ENCODE measurements around the gene GKN1.

Gene GKN1

GRCh38 chr2:69011611-69012157 is 37.2 kb downstream of the GKN1 start:
- DNase-seq: no peak

GRCh38 chr2:69012310-69013141 is 38.1 kb downstream of the GKN1 start:
- DNase-seq: peak; percentile 34

- peak; percentile 33 for DNase-seq
These were observed 38.9 kb downstream of the GKN1 start, which contains the start of gene ANTXR1 for GRCh38 chr2:69013142-69013839. Gene ANTXR1 (plus strand): TSS chr2:69013179. CDS start chr2:69013500, 321 bp downstream.

GRCh38 chr2:69013840-69014821 is 39.7 kb downstream of the GKN1 start:
- no peak for DNase-seq

- DNase-seq: no peak
These were observed 42.6 kb downstream of the GKN1 start for GRCh38 chr2:69017080-69017479.

- DNase-seq: no peak
These were observed 43.4 kb downstream of the GKN1 start for GRCh38 chr2:69017835-69018234.

GRCh38 chr2:69018678-69019095 is 44.3 kb downstream of the GKN1 start:
- no peak for DNase-seq

- peak; percentile 25 for DNase-seq
These were observed 46.3 kb downstream of the GKN1 start for GRCh38 chr2:69020496-69021426.

- DNase-seq: no peak
These were observed 47.3 kb downstream of the GKN1 start for GRCh38 chr2:69021727-69022126.

GRCh38 chr2:69022548-69022947 is 48.1 kb downstream of the GKN1 start:
- DNase-seq: no peak

GRCh38 chr2:69023236-69023635 is 48.8 kb downstream of the GKN1 start:
- no peak for DNase-seq

- DNase-seq: no peak
These were observed 51.6 kb downstream of the GKN1 start for GRCh38 chr2:69026026-69026425.

- DNase-seq: no peak
These were observed 52.4 kb downstream of the GKN1 start for GRCh38 chr2:69026691-69027459.
